ENCODE measurements around the gene MSL3B.

MSL3B gene

DNA sequence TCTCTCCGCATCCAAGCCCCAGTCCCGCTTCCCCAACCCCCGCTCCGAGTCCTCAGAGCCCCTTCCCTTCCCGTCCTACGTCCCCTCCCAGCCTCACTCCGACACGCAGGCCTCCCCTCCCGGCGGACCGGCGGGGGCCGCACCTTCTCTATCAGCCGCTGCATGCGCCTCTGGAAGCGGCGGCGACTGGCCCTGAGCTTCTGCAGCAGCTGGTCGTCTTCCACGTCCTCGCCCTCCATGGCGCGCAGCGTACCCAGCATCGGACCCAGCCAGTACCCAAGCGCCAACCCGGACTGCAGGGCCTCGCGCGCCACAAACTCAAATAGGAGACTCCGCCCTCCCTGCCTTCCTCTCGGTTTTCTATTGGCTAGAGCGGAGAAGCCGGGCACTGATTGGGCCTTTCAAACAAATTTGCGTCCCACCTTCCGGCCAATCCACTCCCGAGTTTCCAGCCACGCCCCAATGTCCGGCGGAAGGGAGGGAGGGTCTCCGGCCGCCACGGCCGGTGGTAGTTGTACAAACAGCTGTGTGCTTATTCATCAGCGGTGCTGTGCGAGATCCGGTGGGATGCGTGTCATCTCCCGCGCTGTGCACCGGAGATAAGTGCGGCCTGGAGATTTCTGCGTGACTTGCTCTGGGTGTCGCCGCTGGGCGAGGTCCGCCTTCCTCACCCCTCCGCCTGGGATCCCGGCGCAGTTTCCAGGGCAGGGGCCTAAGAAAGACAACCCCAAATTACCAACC lies 13.8 kb downstream of the MSL3B start, which contains the start of gene HJURP (continued):
- TF ChIP-seq, protein P1, sequence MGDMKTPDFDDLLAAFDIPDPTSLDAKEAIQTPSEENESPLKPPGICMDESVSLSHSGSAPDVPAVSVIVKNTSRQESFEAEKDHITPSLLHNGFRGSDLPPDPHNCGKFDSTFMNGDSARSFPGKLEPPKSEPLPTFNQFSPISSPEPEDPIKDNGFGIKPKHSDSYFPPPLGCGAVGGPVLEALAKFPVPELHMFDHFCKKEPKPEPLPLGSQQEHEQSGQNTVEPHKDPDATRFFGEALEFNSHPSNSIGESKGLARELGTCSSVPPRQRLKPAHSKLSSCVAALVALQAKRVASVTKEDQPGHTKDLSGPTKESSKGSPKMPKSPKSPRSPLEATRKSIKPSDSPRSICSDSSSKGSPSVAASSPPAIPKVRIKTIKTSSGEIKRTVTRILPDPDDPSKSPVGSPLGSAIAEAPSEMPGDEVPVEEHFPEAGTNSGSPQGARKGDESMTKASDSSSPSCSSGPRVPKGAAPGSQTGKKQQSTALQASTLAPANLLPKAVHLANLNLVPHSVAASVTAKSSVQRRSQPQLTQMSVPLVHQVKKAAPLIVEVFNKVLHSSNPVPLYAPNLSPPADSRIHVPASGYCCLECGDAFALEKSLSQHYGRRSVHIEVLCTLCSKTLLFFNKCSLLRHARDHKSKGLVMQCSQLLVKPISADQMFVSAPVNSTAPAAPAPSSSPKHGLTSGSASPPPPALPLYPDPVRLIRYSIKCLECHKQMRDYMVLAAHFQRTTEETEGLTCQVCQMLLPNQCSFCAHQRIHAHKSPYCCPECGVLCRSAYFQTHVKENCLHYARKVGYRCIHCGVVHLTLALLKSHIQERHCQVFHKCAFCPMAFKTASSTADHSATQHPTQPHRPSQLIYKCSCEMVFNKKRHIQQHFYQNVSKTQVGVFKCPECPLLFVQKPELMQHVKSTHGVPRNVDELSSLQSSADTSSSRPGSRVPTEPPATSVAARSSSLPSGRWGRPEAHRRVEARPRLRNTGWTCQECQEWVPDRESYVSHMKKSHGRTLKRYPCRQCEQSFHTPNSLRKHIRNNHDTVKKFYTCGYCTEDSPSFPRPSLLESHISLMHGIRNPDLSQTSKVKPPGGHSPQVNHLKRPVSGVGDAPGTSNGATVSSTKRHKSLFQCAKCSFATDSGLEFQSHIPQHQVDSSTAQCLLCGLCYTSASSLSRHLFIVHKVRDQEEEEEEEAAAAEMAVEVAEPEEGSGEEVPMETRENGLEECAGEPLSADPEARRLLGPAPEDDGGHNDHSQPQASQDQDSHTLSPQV (IDR thresholded peaks at IDR 0.05) = 0 out of 2 replicates have a peak, but pooled peaks have one; percentile 42
- TF ChIP-seq ZNF507 (tag; conservative IDR thresholded peaks at IDR 0.05) (no peak), ZNF41 (CRISPR knock-in tag; conservative IDR thresholded peaks at IDR 0.05) (no peak), ZNF384 (IDR thresholded peaks at IDR 0.05; ENCODE audit: low read depth, low read length) (no peak), HEY1 (CRISPR knock-in tag; IDR thresholded peaks at IDR 0.05; ENCODE audit: borderline replicate concordance) (no peak), GABPB1 (CRISPR knock-in tag; IDR thresholded peaks at IDR 0.05) (peak; percentile 74), ZNF77 (CRISPR knock-in tag; IDR thresholded peaks at IDR 0.05) (no peak), RUNX1 (IDR thresholded peaks at IDR 0.05; ENCODE audit: low read depth) (no peak), ZNF79 (CRISPR knock-in tag; IDR thresholded peaks at IDR 0.05; ENCODE audit: low read depth) (no peak), CBX1 (IDR thresholded peaks at IDR 0.05; ENCODE audit: low read depth) (no peak), MYBL2 (IDR thresholded peaks at IDR 0.05; ENCODE audit: low read depth) (peak; percentile 97), MYBL2 (CRISPR knock-in tag; IDR thresholded peaks at IDR 0.05; ENCODE audit: borderline replicate concordance) (peak; percentile 89; the same call in 1 of the 2 replicates), KDM4B (IDR thresholded peaks at IDR 0.05; ENCODE audit: borderline replicate concordance in 2 of 2, low read depth in 1 of 2) (no peak), FOXA1 (IDR thresholded peaks at IDR 0.05; ENCODE audit: borderline replicate concordance) (no peak), ZHX1 (conservative IDR thresholded peaks at IDR 0.05; ENCODE audit: low read length) (no peak), ILF3 (IDR thresholded peaks at IDR 0.05; ENCODE audit: borderline replicate concordance) (no peak), ZNF24 (IDR thresholded peaks at IDR 0.05) (peak; percentile 22; the same call in 1 of the 2 replicates), ZNF354B (CRISPR knock-in tag; IDR thresholded peaks at IDR 0.05) (no peak)
- TF ChIP-seq, protein P2, sequence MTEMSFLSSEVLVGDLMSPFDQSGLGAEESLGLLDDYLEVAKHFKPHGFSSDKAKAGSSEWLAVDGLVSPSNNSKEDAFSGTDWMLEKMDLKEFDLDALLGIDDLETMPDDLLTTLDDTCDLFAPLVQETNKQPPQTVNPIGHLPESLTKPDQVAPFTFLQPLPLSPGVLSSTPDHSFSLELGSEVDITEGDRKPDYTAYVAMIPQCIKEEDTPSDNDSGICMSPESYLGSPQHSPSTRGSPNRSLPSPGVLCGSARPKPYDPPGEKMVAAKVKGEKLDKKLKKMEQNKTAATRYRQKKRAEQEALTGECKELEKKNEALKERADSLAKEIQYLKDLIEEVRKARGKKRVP (CRISPR knock-in tag; IDR thresholded peaks at IDR 0.05) = no peak
- TF ChIP-seq, protein P3, sequence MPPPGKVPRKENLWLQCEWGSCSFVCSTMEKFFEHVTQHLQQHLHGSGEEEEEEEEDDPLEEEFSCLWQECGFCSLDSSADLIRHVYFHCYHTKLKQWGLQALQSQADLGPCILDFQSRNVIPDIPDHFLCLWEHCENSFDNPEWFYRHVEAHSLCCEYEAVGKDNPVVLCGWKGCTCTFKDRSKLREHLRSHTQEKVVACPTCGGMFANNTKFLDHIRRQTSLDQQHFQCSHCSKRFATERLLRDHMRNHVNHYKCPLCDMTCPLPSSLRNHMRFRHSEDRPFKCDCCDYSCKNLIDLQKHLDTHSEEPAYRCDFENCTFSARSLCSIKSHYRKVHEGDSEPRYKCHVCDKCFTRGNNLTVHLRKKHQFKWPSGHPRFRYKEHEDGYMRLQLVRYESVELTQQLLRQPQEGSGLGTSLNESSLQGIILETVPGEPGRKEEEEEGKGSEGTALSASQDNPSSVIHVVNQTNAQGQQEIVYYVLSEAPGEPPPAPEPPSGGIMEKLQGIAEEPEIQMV (tag; conservative IDR thresholded peaks at IDR 0.05; ENCODE audit: low read depth) = no peak

All from K562 (cell line).